Measurements from ENCODE around the gene ZMIZ1.

Gene ZMIZ1

DNA sequence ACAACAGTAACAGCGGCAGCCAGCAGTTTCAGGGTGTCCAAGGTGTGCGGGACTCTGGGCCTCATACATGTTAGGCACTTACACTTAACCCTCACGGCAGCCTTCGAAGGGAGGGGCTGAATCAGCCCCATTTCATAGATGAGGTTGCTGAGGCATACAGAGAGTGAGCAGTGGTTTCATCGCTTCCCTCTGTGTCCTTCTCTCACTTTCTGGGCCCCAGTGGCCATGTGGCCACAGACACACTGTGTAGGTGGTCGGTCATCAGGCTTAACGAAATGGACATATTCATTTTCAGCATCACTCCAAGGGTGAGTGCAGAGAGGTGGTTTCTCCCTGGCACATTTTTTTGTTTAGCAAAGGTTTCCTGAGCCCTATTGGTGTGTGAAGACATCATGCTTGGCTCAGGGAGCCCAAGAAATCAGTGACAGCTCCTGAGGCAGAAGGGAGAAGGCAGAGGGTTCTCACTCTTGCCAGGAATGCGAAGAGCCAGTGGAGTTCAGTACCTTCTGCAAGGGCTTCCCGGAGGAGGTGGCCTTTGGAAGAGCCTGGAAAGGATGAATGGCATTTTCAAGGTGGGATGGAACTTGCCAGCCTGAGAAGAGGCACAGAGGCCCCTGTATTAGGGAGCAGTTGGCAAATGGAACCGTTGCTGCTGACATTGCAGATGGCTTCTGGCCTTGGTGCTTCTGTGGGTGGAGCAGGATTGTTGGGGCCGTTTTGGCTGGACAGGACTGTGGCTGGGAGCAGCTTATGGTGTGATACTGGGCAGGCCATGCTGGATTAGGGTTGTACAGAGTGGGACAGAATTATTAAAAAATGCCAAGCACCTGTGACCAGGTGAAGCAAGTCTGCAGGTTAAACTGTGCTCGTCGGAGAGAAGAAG lies 216.8 kb downstream of the ZMIZ1 start:
- TF ChIP-seq, protein P1, sequence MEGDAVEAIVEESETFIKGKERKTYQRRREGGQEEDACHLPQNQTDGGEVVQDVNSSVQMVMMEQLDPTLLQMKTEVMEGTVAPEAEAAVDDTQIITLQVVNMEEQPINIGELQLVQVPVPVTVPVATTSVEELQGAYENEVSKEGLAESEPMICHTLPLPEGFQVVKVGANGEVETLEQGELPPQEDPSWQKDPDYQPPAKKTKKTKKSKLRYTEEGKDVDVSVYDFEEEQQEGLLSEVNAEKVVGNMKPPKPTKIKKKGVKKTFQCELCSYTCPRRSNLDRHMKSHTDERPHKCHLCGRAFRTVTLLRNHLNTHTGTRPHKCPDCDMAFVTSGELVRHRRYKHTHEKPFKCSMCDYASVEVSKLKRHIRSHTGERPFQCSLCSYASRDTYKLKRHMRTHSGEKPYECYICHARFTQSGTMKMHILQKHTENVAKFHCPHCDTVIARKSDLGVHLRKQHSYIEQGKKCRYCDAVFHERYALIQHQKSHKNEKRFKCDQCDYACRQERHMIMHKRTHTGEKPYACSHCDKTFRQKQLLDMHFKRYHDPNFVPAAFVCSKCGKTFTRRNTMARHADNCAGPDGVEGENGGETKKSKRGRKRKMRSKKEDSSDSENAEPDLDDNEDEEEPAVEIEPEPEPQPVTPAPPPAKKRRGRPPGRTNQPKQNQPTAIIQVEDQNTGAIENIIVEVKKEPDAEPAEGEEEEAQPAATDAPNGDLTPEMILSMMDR (IDR thresholded peaks at IDR 0.05; ENCODE audit: insufficient read depth, low read length, poor library complexity, severe bottlenecking), result no peak
- Histone ChIP-seq H3K27me3 (replicated peaks; ENCODE audit: control insufficient read depth, insufficient read depth, low read length) (no peaks in the 10 kb centered on the region), H3K4me3 (replicated peaks; ENCODE audit: low read depth, low read length) (peak overlapping the region; percentile 39), H3K36me3 (ENCODE audit: control insufficient read depth, insufficient read depth, low read length) (peaks cover 43% of the 10 kb centered on the region)
- DNase-seq (ENCODE audit: extremely low read depth, insufficient read length), result peak; percentile 79

DNA sequence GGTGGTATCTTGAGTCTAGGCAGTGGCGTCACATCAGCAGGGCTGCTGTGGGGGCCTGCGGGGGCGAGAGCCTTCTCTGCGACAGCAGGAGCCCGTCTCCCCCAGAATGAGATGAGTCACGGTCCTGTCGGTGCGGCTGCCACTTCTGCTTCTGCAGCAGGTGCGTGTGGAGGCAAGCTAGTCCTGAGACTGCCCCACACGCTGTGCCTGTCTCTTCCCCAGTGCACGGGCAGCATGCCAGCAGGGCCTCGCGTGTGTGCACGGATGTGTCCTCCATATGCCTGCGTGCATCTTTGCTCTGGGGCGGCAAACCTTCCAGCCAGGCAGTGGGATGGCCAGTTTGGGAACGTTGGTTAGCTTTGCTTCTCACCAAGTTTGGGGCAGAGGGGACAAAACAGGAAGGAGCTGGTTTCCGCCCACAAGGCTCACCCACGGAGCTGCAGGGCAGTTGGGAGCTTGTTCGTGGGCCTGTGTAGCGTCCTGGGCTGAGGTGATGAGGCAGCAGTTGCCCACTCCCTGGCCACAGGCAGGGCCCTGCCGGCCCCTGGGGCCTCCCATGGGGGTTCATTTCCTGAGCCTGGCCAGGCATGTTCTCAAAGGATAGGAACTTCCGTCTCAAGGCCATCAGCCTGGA lies 217.7 kb downstream of the ZMIZ1 start:
- peak overlapping the region; percentile 39 for H3K4me3 ChIP-seq (replicated peaks; ENCODE audit: low read depth, low read length)
- DNase-seq (ENCODE audit: extremely low read depth, insufficient read length), result peak; percentile 93
- peaks cover 40% of the 10 kb centered on the region for H3K36me3 ChIP-seq (ENCODE audit: control insufficient read depth, insufficient read depth, low read length)
- H3K27me3 ChIP-seq (replicated peaks; ENCODE audit: control insufficient read depth, insufficient read depth, low read length), result no peaks in the 10 kb centered on the region
- TF ChIP-seq, protein P1 (IDR thresholded peaks at IDR 0.05; ENCODE audit: insufficient read depth, low read length, poor library complexity, severe bottlenecking), result no peak

DNA sequence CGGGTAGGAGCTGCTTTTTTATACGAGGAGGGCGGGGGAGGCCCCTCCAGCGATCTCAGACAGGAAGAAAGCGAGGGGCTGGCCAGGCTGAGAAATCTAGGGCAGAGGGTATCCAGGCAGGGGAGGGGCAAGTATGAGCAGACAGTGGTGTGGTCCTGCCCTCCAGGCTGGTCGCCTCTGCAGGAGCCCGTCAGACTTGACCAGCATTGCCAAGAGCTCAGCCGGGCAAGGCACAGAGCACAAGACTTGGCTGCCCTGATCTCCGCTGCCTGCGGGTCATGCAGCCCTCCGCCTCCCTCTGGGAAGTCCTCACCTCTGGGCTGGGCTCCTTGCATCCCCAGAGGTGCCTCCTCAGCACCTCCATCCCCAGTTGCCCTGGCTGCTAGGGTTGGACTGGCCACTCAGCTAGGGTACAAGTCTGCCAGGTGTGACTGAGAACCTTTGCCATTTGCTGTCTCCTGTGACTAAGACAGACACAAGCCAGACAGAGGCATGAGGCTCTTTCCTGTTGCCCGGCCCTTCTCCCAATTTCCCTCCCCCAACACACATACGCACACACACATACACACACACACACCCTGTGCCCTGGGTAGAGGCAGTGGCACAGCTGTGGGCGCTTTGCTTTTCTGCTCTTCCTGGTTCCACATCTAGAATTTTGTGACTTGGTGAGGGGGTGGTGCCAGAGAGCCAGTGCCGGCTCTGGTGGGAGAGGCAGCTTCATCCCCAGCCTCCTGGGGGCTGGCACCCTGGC lies 219.4 kb downstream of the ZMIZ1 start:
- no peak for DNase-seq (ENCODE audit: extremely low read depth, insufficient read length)
- H3K27me3 ChIP-seq (replicated peaks; ENCODE audit: control insufficient read depth, insufficient read depth, low read length), result no peaks in the 10 kb centered on the region
- peaks cover 43% of the 10 kb centered on the region for H3K36me3 ChIP-seq (ENCODE audit: control insufficient read depth, insufficient read depth, low read length)
- TF ChIP-seq, protein P1 (IDR thresholded peaks at IDR 0.05; ENCODE audit: insufficient read depth, low read length, poor library complexity, severe bottlenecking), result no peak
- H3K4me3 ChIP-seq (replicated peaks; ENCODE audit: low read depth, low read length), result no peak overlapping the region

DNA sequence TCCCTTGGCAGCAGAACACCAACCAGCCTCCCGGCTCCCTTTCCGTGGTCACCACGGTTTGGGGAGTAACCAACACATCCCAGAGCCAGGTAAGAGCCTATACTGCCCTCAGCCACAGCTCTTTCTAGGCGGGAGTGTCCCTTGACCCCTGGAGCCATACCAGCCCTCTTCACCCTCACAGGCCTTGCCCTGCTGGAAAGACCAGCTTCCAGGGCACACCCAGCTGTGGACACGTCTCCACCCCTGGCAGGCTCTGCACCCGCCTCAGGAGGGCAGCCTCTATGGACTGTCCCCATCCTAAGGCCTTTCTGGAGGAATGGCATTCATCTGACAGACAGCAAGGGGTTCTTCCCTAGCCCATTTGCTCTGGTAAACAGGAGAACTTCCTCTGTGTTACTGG lies 221.0 kb downstream of the ZMIZ1 start:
- TF ChIP-seq, protein P1 (IDR thresholded peaks at IDR 0.05; ENCODE audit: insufficient read depth, low read length, poor library complexity, severe bottlenecking), result no peak
- H3K4me3 ChIP-seq (replicated peaks; ENCODE audit: low read depth, low read length), result no peak overlapping the region
- peaks cover 49% of the 10 kb centered on the region for H3K36me3 ChIP-seq (ENCODE audit: control insufficient read depth, insufficient read depth, low read length)
- H3K27me3 ChIP-seq (replicated peaks; ENCODE audit: control insufficient read depth, insufficient read depth, low read length), result no peaks in the 10 kb centered on the region
- DNase-seq (ENCODE audit: extremely low read depth, insufficient read length), result no peak

DNA sequence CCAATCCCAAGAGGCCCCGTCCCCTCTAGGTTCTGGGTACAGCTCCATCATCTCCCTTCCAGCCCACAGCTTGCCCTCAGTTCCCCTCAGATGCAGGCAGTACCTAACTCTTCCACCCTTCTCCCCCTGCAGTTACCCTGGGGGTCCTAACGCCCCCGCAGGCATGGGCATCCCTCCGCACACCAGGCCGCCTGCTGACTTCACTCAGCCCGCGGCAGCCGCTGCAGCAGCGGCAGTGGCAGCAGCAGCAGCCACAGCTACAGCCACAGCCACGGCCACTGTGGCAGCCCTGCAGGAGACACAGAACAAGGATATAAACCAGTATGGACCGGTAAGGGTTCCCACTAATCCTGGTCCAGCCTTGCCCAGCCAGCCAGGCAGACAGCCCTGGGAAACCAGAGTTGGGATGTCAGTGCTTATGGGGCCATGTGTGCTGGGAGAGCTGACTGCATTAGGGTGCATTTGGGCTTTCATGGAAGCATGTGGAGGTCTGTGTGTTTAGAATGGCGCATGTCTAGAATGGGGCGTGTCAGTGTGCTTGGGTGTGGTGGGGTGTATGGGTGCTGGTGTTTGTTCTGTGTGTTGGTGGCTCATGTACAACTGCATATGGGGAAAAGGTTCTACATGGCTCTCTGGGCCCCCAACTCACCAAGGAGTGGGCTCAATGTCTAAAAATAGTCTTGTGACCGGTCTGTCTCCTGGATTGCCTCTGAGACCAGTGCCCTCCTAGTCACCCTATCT lies 223.4 kb downstream of the ZMIZ1 start:
- Histone ChIP-seq H3K27me3 (replicated peaks; ENCODE audit: control insufficient read depth, insufficient read depth, low read length) (no peaks in the 10 kb centered on the region), H3K4me3 (replicated peaks; ENCODE audit: low read depth, low read length) (no peak overlapping the region), H3K36me3 (ENCODE audit: control insufficient read depth, insufficient read depth, low read length) (peaks cover 60% of the 10 kb centered on the region)
- TF ChIP-seq, protein P1 (IDR thresholded peaks at IDR 0.05; ENCODE audit: insufficient read depth, low read length, poor library complexity, severe bottlenecking), result no peak
- no peak for DNase-seq (ENCODE audit: extremely low read depth, insufficient read length)
